ENCODE measurements around the gene GRID2IP.

GRID2IP gene

DNA sequence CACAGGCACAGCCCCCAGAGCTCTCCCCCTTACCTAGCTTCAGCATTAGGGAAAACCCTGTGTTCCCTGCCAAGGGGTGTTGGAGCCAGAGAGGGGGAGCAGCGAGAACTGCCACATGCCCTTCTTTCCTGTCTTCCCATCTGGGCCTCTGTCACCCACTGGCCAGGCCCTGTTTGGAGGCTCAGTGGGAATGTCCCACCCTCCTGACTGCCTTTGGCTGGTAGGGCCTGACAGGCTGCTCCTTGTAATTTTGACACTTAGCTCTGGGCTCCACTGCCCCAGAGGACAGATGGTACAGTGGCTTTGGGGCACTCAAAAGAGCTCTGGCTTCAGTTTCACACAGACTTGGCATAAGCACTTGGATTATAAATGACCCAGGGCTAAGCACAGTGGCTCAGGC lies 50.6 kb downstream of the GRID2IP start:
- no peak overlapping the region for H3K27ac ChIP-seq (ENCODE audit: low read depth, low read length)
- peaks cover 5% of the 10 kb centered on the region; the same call in 1 of the 2 replicates for H3K27me3 ChIP-seq (ENCODE audit: control insufficient read depth, low read length)
- H3K9me2 ChIP-seq (replicated peaks; ENCODE audit: control insufficient read depth, low read length): no peaks in the 10 kb centered on the region
- no peak overlapping the region for H3K4me2 ChIP-seq (ENCODE audit: low read length)
- no peaks in the 10 kb centered on the region for H3K9me3 ChIP-seq (ENCODE audit: control insufficient read depth, insufficient read depth, low read length)
- H3K4me3 ChIP-seq (ENCODE audit: low read length): no peak overlapping the region
- no peaks in the 10 kb centered on the region for H4K20me1 ChIP-seq (ENCODE audit: control insufficient read depth, insufficient read depth, low read depth, low read length)
- H3K4me1 ChIP-seq (ENCODE audit: control insufficient read depth, low read length): peaks cover 14% of the 10 kb centered on the region
- no peaks in the 10 kb centered on the region for H3K36me3 ChIP-seq (ENCODE audit: control insufficient read depth, low read length)
- no peaks in the 10 kb centered on the region for H3K79me2 ChIP-seq (ENCODE audit: control insufficient read depth, low read length)
- TF ChIP-seq EZH2phosphoT487 (IDR thresholded peaks at IDR 0.05; ENCODE audit: borderline replicate concordance, low read length): no peak
- TF ChIP-seq, protein P1, sequence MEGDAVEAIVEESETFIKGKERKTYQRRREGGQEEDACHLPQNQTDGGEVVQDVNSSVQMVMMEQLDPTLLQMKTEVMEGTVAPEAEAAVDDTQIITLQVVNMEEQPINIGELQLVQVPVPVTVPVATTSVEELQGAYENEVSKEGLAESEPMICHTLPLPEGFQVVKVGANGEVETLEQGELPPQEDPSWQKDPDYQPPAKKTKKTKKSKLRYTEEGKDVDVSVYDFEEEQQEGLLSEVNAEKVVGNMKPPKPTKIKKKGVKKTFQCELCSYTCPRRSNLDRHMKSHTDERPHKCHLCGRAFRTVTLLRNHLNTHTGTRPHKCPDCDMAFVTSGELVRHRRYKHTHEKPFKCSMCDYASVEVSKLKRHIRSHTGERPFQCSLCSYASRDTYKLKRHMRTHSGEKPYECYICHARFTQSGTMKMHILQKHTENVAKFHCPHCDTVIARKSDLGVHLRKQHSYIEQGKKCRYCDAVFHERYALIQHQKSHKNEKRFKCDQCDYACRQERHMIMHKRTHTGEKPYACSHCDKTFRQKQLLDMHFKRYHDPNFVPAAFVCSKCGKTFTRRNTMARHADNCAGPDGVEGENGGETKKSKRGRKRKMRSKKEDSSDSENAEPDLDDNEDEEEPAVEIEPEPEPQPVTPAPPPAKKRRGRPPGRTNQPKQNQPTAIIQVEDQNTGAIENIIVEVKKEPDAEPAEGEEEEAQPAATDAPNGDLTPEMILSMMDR (IDR thresholded peaks at IDR 0.05; ENCODE audit: low read depth, low read length, poor library complexity, severe bottlenecking): no peak
- H3F3A ChIP-seq (ENCODE audit: control insufficient read depth, insufficient read depth): no peaks in the 10 kb centered on the region

DNA sequence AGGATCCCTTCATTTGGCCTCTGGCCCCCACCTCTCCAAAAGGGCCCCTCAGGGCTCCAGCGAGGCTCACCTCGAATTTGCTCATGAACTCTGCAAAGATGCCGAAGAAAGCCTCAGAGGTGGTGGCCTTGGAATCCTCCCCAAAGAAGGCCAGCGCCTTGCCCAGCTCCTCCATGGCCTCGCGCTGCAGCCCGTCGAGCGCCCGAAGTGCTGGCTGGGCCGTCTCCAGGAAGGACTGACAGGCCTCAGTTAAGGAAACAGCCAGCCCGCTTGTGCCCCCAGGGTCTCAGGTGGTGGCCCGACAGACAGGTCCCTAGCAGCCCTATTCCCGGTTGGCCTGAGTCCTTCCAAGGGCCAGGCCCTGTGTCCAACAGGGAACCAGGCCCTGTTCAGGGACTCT lies 53.3 kb downstream of the GRID2IP start:
- peaks cover 12% of the 10 kb centered on the region; the same call in 1 of the 2 replicates for H3K27me3 ChIP-seq (ENCODE audit: control insufficient read depth, low read length)
- H3K9me3 ChIP-seq (ENCODE audit: control insufficient read depth, insufficient read depth, low read length): no peaks in the 10 kb centered on the region
- H3K4me3 ChIP-seq (ENCODE audit: low read length): no peak overlapping the region
- no peaks in the 10 kb centered on the region for H3F3A ChIP-seq (ENCODE audit: control insufficient read depth, insufficient read depth)
- no peak overlapping the region for H3K27ac ChIP-seq (ENCODE audit: low read depth, low read length)
- no peak for TF ChIP-seq EZH2phosphoT487 (IDR thresholded peaks at IDR 0.05; ENCODE audit: borderline replicate concordance, low read length)
- TF ChIP-seq, protein P1 (IDR thresholded peaks at IDR 0.05; ENCODE audit: low read depth, low read length, poor library complexity, severe bottlenecking): no peak
- no peak overlapping the region for H3K4me2 ChIP-seq (ENCODE audit: low read length)
- H3K79me2 ChIP-seq (ENCODE audit: control insufficient read depth, low read length): no peaks in the 10 kb centered on the region
- no peaks in the 10 kb centered on the region for H3K4me1 ChIP-seq (ENCODE audit: control insufficient read depth, low read length)
- H3K9me2 ChIP-seq (replicated peaks; ENCODE audit: control insufficient read depth, low read length): no peaks in the 10 kb centered on the region
- H3K36me3 ChIP-seq (ENCODE audit: control insufficient read depth, low read length): no peaks in the 10 kb centered on the region
- no peaks in the 10 kb centered on the region for H4K20me1 ChIP-seq (ENCODE audit: control insufficient read depth, insufficient read depth, low read depth, low read length)

DNA sequence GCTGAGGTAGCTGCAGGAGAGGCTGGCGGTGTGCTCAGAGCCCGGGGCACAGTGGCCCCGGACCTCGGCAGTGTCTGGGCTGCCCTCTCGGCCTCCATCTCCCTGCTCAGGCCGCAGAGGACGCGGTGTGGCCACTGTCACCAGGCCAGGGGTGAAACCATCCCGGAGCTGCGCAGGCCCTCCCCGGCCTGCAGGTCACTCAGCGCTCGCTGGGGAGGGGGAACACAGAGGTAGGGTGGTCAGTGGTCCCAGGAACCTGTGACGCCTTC lies 53.7 kb downstream of the GRID2IP start:
- H3F3A ChIP-seq (ENCODE audit: control insufficient read depth, insufficient read depth): no peaks in the 10 kb centered on the region
- H3K4me3 ChIP-seq (ENCODE audit: low read length): no peak overlapping the region
- H4K20me1 ChIP-seq (ENCODE audit: control insufficient read depth, insufficient read depth, low read depth, low read length): no peaks in the 10 kb centered on the region
- TF ChIP-seq, protein P1 (IDR thresholded peaks at IDR 0.05; ENCODE audit: low read depth, low read length, poor library complexity, severe bottlenecking): no peak
- no peak for TF ChIP-seq EZH2phosphoT487 (IDR thresholded peaks at IDR 0.05; ENCODE audit: borderline replicate concordance, low read length)
- H3K79me2 ChIP-seq (ENCODE audit: control insufficient read depth, low read length): no peaks in the 10 kb centered on the region
- no peaks in the 10 kb centered on the region for H3K4me1 ChIP-seq (ENCODE audit: control insufficient read depth, low read length)
- H3K27me3 ChIP-seq (ENCODE audit: control insufficient read depth, low read length): peaks cover 12% of the 10 kb centered on the region; the same call in 1 of the 2 replicates
- H3K9me3 ChIP-seq (ENCODE audit: control insufficient read depth, insufficient read depth, low read length): no peaks in the 10 kb centered on the region
- H3K27ac ChIP-seq (ENCODE audit: low read depth, low read length): no peak overlapping the region
- H3K36me3 ChIP-seq (ENCODE audit: control insufficient read depth, low read length): no peaks in the 10 kb centered on the region
- H3K9me2 ChIP-seq (replicated peaks; ENCODE audit: control insufficient read depth, low read length): no peaks in the 10 kb centered on the region
- no peak overlapping the region for H3K4me2 ChIP-seq (ENCODE audit: low read length)
